Kidney epithelial cell (primary cell): ENCODE data around the gene SPOCK1. TPM values are rescaled to one million over a fixed set of nuclear protein-coding genes. Genes with fewer than 3 reads are reported as not detected.

ENCODE experiments used
- DNase-seq: peaks from one replicate; pipeline ENCODE4 v3.0.0-alpha.2; 2010; ENCODE audit warnings: low read depth
- H3K27me3 ChIP-seq: 2 replicates; pipeline ENCODE4 v1.6.0; 2011; ENCODE audit warnings: low read length; ENCODE audit not compliant: control insufficient read depth, insufficient read depth
- H3K36me3 ChIP-seq: 2 replicates; pipeline ENCODE4 v1.5.1; 2011; ENCODE audit warnings: low read length; ENCODE audit not compliant: control insufficient read depth, insufficient read depth
- H3K4me3 ChIP-seq: 2 replicates; pipeline ENCODE4 v1.5.1; 2011; ENCODE audit warnings: low read depth, mild to moderate bottlenecking, control low read depth, low read length
- CTCF ChIP-seq: IDR thresholded peaks from 2 replicates; pipeline ENCODE4 v1.5.1; 2011; ENCODE audit warnings: mild to moderate bottlenecking, moderate library complexity, low read length, control low read depth, inconsistent platforms; ENCODE audit not compliant: insufficient read depth, poor library complexity, severe bottlenecking
- total RNA-seq: library from RNA; depleted of rRNA; stranded (reverse); fragments of >200 nt; gene quantifications from 2 replicates; pipeline ENCODE4 v1.2.3, GENCODE V29; 2015

Gene SPOCK1
- total RNA-seq, 1 donor from 2014 or later = 13.1 TPM

DNA sequence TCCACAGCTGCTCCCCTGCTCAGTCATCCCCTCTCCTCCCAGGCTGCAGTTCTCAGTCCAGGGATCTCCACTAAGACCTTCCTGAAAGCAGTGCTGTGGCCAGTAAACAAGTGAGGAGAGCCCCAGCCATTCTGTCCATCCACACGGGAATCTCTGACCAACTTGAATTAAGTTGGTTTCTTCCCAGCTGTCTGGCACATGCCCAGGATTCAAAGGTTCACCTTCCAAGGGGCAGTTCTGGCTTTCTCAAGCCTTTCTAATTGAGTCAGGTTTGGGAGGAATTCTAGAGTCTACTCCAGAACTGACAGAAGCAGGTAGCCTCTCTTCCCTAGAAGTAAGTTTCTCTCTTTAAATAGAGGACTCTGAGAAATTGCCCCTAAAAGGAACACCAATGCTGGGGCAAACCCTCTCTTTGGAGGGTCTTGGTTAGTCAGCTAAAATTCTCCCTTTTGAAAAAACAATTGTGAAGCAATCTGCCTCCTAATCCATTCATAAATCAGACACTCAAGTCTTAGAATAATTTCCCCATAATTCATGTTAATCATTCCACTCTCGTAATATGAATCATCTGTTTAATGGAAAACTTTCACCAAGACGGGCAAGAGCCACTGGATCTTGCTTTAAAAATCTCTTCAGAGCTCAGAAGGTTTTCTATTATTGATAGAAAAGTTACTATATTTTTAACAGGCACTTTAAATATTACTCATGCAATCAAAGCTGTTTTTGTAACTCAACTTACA, 133.8 kb downstream of the SPOCK1 start:
- DNase-seq = no peak
- Histone ChIP-seq H3K27me3 (no peaks in the 10 kb centered on the region), H3K36me3 (no peaks in the 10 kb centered on the region), H3K4me3 (no peak overlapping the region)
- no peak for TF ChIP-seq CTCF

- no peaks in the 10 kb centered on the region for H3K27me3 ChIP-seq
- TF ChIP-seq CTCF = no peak
- no peaks in the 10 kb centered on the region for H3K36me3 ChIP-seq
- H3K4me3 ChIP-seq = no peak overlapping the region
- no peak for DNase-seq
Measured at GRCh38 chr5:137361280-137361679, 137.8 kb downstream of the SPOCK1 start.

DNA sequence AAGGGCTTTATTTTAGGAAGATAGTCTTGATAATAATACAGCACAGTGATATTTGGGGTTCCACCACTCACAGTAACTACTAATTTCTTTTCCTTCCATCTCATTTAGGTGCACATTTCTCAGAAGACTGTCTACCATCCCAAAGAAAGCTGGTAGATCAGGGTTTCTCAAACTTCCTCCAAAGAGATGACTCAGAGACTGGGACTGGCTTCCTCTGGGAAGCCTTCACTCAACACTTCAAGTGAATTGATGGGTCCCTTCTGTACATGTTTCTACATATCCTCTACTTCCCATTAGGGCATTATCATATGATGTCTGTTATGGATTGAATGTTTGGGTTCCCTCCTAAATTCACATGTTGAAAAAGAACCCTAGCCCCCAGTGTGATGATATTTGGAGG, 138.5 kb downstream of the SPOCK1 start:
- H3K4me3 ChIP-seq = no peak overlapping the region
- no peak for DNase-seq
- no peak for TF ChIP-seq CTCF

DNA sequence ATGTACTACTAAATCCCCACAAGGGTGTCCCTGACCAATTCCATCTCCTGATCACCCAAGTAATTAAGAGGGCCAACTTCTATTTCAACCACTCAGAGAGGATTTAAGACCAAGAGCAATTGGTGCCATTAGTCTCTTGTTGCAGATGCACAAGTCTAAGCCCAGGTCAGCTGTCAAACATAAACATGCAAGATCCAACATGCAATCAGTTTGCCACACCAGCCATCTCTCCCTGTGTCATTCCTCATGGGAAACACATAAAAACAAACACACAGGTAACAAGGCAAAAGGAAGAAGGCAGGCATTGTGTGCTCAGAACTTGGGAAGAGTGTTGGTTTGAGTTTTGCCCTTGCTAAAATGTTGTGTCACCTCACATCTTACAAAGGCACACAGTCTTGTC, 139.2 kb downstream of the SPOCK1 start:
- no peaks in the 10 kb centered on the region for H3K27me3 ChIP-seq
- TF ChIP-seq CTCF = no peak
- no peaks in the 10 kb centered on the region for H3K36me3 ChIP-seq
- DNase-seq = no peak
- no peak overlapping the region for H3K4me3 ChIP-seq

More for the DNA sequence above, 138.5 kb downstream of the SPOCK1 start:
- Histone ChIP-seq H3K36me3 (no peaks in the 10 kb centered on the region), H3K27me3 (no peaks in the 10 kb centered on the region)

DNA sequence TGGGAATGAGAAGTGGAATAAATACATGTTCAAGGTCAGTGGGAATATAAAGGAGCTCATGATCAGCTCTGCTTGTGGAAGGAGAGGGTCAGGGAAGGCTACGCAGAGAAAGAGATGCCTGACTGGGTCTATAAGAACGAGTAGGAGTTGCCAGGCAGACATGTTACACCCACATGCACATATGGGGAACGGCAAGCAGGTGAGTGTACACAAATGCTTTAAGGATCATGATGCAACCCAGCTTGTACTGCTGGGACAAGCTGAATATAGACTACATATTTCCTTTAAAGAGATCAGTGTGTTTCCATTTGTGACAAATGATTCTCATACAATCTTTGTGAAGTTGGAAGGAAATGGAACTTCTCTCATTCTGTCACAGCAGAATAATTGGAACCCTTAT, 141.7 kb downstream of the SPOCK1 start:
- TF ChIP-seq CTCF = no peak
- no peak overlapping the region for H3K4me3 ChIP-seq
- no peaks in the 10 kb centered on the region for H3K27me3 ChIP-seq
- no peak for DNase-seq
- H3K36me3 ChIP-seq = no peaks in the 10 kb centered on the region

DNA sequence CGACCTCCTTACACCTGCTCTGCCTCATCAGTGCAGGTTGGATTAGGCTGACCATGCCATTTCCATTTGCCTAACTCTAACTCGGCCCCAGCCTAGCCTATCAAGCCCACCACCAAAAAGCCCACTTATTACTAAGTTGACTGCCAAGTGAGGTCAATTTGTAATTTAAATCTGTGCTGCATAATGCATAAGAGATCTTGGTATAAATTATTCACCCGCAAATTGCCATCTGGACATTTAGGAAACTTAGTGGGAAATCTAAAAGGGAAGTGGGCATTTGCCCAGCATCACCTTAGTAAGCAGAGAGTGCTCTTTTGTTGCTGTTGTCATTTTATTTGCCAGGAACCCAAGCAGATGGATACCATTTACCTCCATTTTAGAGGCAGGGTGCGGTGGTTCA, 143.0 kb downstream of the SPOCK1 start:
- no peaks in the 10 kb centered on the region for H3K36me3 ChIP-seq
- no peak for DNase-seq
- no peaks in the 10 kb centered on the region for H3K27me3 ChIP-seq
- no peak overlapping the region for H3K4me3 ChIP-seq
- TF ChIP-seq CTCF = no peak
